A549 (cell line): ENCODE data around the gene GSC.

ENCODE experiments used
- KDM5A ChIP-seq: fragments of 200-600 bp; sonication (generic); IDR thresholded peaks from 2 replicates; pipeline ENCODE4 v1.6.1; 2016; ENCODE audit warnings: antibody characterized with exemption, mild to moderate bottlenecking
- MYC ChIP-seq: IDR thresholded peaks from 2 replicates; pipeline ENCODE4 v1.6.1; 2012; ENCODE audit warnings: mild to moderate bottlenecking, inconsistent platforms, low read length, improper control_type of control experiment, borderline replicate concordance

DNA sequence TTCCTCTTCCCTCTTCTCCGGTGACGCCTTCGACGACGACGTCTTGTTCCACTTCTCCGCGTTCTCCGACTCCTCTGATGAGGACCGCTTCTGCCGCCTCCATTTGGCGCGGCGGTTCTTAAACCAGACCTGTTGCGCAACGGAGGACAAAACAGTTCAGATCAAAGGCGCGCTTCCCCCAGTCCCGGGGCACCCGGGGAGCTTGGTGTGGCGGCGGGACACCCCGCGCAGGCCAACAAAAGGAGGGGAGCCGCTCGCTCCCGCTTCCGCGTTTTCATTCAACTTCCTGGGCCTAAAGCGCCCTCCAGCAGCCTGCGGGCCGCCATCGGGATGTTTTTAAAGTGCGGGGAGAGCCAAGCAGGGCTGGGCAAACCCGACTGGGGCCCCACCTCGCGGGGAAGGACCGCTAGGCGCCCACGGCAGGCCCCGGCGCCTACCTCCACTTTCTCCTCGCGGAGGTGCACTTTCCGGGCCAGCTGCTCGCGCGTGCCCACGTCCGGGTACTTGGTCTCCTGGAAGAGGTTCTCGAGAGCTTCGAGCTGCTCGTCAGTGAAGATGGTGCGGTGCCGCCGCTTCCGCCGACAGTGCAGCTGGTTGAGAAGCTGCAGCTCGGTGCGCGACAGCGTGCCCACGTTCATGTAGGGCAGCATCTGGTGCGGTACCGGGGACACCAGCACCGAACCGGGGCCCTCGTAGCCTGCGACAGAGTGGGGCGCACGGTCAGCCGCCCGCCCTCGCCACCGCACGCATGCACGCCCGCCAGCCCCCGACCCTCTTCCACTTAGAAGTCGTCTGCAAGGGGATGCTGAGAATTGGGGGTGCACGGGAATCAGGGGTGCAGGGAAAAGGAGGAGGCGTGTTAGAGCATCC lies 1.2 kb downstream of the GSC start:
- TF ChIP-seq MYC (no peak), KDM5A (no peak)
